Measurements from ENCODE around the gene LRFN4. TPM values are rescaled to one million over a fixed set of nuclear protein-coding genes. Genes with fewer than 3 reads are reported as not detected.

The LRFN4 gene
- total RNA-seq, 2 donors from 2014 or later, result 15.0 to 16.9 TPM

DNA sequence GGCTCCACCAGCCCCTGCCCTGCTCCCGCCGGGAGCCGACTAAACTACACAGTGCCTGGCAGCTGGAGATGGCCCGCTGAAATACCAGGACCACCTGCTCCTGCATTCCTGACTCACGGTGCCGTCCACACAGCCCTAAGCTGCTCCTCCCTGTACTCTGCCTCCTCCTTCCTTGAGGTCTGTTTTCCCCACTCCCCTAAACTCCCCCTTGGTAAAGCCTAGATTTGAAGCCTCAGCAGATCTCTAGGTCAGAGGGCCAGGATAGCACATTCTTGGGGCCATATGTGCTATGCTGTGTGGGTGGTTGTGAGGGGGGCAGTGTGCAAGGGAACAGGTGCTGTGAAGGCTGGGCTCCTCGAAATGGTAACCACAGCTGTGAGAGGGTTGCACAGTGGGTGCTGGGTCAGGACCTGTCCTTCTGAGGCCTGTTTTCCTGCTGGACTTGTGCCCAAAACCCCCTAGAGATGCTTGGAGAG is 9.7 kb downstream of the LRFN4 start:
- intact Hi-C loops (cut with DNase I), result no loop called here
- DNase-seq (ENCODE audit: low spot score), result no peak

DNA sequence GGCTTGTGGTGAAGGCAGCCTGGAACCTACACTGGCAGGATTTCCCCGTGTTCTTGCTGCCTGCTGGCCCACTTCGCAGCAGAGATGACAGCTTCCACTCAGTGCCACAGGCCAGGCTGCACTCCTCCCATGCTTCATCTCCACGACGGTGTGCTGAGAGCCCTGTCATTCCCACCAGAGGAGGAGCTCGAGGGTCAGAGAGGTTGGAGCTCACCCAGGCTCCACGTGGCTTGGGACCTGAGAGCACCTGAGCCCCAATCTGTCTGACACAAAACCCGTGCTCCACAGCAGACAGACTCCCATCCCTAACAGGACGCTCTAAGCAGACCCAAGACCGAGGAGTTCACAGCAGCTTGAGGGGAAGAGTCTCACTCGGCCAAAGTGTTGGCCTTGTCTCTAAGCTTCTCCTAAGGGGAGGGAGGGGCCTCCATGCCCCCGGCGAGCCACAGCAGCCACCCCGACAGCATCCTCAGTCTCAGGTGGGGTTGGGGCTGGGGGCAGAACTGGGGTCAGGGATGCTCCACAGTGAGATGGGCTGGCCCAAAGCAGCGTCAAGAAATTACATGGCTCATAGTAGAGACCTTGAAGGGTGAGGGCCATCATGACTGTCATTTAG is 10.7 kb downstream of the LRFN4 start:
- no peak for DNase-seq (ENCODE audit: low spot score)
- intact Hi-C loops (cut with DNase I), result no loop called here

DNA sequence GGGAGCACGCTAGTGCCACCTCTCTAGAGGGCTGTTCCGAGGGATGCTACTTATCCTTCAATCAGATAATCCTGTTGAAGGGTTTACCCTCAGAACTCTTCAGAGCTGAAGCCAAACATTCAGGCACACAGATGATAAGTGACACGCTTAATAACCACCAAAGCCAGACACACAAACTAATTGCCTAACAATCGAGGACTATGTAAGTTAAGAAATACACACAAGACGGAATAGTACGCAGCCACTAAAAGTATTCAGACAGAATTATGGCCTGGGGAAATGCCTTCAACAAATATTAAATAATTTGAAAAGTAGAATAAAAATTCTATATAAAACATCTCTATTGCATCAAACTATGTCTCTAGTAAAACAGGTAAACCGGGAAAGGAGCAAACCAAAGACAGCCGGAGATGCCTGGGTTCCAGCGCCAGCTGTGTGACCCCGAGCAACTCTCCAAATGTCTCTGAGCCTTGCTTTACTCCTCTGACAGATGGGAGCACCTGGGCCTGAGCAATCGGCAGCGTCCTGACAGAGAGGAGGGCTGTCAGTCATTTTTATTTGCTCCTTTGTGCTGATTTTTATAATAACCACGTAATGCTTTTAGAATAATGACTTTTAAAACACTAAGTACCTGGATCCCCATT is 11.3 kb downstream of the LRFN4 start:
- intact Hi-C loops (cut with DNase I), result no loop called here
- DNase-seq (ENCODE audit: low spot score), result no peak

DNA sequence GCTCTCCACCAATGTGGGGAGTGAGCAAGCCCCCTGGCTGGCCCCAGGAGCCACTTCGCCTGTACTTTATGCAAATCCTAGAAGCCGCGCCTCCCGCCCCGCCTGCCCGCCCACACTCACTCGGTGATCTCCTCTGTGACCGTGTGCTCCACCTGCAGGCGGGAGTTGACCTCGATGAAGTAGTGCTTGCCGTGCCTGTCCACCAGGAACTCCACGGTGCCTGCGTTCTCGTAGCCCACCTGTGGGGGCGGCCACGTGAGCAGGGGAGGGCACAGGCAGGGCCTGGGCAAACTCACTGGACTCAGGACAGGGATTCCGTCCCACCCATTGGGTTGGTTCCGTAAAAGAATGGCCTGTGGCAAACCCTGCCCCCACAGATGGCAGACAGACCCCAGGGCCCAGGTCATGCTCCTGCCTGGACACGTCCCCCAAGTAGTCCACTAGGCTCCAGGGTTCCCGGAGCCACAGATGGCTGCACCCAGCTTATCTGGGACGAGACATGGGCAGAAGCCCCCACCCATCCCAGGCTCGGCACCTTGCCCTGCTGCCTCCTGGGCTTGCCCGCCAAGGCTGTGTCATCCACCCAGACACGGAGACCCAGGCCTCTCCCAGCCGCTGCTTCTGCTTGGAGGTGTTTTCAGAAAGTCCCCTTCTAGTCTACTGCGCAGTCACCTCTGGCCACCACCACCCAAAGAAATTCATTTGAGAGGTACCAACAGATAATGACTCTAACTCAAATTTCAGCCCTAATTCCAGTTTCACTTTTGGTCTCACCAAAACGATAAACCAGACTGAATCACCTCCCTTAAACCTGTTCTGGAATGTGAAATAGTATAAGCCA is 12.1 kb downstream of the LRFN4 start:
- no peak for DNase-seq (ENCODE audit: low spot score)
- intact Hi-C loops (cut with DNase I), result no loop called here

DNA sequence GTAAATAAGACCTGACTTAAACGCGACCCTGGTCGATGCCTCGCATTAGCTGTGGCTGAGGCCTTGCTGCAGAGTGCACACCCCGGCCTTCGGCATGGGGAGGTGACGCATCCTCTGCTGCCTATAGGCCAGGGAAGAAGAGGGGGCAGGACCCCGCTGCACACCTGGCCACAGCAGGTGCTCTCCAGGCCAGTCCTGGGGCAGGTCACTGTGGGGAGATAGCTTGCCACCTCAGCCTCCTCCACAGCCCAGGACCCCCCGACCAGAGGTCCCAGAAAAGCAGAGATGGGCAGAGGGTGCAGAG is 12.7 kb downstream of the LRFN4 start:
- DNase-seq (ENCODE audit: low spot score), result no peak
- intact Hi-C loops (cut with DNase I), result no loop called here

DNA sequence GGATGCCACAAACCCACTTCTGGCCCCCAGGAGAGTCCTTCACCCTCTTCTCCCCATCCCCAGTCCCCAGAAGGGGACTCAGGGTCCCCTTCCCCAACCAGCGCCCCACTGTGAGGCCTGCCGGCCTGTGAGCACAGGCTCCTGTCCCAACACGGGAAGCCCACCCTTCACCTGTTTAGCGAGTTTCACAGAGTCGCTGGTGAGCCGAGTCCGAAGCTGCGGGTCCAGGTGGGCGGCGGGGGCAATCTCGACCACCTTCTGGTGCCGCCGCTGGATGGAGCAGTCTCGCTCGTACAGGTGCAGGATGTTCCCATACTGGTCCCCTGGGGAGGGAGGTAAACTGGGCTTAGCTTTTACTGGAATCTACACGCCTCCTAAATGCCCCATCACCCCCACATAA is 13.3 kb downstream of the LRFN4 start:
- intact Hi-C loops (cut with DNase I), result no loop called here
- no peak for DNase-seq (ENCODE audit: low spot score)

DNA sequence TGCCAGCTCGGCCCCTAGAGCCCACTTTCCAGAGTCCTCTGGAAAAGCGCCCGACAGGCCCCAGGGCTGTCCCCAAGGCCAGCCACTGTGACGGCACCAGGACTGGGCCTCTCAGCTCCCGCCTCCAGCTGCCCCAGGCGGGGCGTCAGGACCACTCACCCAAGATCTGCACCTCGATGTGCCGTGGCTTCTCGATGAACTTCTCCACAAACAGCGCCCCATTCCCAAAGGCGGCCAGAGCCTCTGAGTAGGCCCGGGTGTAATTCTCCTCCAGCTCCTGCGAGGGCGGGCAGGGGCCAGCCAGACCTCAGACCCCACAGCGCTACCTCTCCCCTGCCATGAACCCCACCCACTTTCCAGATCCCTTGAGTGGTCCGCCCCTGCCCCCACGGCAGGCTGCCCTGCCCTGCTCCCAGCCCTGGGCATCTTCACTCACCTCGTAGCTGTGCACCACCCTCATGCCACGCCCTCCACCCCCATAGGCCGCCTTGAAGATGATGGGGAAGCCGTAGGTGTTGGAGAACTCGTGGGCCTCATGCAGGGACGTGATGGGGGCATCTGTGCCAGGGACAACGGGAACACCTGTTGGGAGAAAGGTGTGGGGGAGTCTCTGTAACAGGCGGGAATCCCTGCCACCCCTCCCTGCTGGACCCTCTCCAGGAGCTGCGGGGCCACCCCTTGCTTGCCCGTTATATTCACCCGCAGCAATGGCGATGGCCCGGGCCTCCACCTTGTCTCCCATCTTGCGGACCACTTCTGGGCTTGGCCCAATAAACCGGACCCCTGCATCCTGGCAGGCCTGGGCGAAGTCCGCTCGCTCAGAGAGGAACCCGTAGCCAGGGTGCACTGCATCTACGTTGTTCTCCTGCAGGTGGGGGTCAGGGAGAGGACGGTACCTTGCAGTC is 14.0 kb downstream of the LRFN4 start:
- intact Hi-C loops (cut with DNase I), result no loop called here
- no peak for DNase-seq (ENCODE audit: low spot score)

DNA sequence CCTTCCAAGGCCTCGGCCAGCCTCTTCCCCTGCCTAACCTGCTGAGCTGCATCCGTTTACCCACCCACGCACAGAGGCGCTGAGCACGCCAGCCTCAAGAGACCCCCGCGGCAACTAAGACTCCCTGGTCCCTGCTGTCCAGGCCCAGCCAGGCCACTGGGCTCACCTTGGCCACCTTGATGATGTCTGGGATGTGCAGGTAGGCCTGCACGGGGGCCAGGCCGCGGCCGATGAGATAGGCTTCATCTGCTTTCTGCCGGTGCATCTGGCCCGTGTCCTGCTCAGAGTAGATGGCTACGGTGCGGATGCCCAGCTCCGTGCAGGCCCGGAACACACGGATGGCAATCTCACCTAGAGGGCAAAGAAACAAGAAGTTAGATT is 14.6 kb downstream of the LRFN4 start:
- no peak for DNase-seq (ENCODE audit: low spot score)
- intact Hi-C loops (cut with DNase I), result no loop called here

DNA sequence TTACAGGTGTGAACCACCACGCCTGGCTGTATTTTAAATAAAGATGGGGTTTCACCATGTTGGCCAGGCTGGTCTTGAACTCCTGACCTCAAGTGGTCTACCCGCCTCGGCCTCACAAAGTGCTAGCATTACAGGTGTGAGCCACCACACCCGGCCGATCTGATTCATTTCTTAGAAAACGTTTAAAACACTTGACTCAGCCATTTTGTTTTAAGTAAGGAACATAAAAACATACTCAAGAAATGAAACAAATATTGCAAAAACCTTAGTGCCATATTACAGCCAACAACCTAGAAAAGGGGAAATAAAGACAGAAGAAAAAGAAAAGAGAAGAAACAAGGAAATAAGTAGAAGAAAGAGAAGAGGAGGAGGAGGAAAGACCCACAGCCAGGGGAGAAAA is 17.4 kb downstream of the LRFN4 start:
- intact Hi-C loops (cut with DNase I), result no loop called here
- DNase-seq (ENCODE audit: low spot score), result no peak

DNA sequence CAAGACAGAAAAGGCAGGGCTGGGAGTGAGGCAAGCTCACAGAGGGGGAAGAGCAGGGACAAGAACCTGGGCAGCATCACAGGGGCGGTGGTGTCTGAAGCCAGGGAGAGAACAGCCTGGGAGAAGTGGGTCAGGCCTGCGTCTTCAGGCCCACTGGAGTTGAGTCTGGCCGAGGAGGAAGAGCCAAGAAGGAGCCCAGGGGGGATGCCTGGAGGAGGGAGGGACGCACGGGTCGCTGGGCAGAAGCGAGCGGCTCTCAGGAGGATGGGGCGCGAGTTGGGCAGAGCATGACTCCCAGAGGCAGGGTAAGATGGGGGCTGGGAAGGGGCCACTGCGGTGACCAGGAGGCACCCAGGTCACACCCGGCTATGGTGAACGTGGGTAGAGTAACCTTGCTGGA is 18.5 kb downstream of the LRFN4 start:
- intact Hi-C loops (cut with DNase I), result no loop called here
- peak; percentile 74 for DNase-seq (ENCODE audit: low spot score)

DNA sequence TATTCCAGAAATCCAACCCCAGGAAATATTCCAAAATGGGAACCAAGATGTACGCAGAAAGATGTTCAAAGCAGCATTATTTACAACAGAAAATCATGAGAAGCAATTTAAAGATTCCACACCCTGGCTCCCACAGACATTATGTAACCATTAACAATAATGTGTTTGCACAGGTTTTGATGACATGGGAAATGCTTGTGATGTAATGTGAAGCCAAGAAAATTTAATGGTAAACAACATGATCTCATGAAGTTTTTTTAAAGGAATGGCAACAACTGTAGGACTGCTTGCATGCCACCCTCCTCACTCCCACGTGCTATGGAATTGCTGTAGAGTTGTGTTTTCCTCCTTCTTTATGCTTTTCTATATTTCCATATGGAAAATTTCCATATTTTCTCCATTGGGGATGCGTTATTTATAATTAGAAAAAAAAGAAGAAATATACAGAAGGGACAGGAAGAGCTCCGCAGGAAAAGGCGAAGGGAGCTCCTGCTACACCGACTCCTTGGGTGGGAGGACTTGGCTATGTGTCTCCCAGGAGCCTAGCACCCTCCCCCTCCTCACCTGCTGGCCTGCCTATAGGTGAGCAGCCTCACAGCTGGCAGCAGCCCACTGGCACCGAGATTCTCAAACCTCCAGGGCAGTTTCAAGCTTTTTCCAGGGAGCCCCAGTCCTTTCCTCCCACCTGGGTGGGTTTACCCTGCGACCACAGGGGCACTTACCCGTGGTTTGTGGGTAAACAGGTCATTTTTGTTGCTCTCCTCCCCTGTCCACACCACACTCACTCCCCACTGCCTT is 20.9 kb downstream of the LRFN4 start:
- DNase-seq (ENCODE audit: low spot score), result peak; percentile 65
- intact Hi-C loops (cut with DNase I), result no loop called here

DNA sequence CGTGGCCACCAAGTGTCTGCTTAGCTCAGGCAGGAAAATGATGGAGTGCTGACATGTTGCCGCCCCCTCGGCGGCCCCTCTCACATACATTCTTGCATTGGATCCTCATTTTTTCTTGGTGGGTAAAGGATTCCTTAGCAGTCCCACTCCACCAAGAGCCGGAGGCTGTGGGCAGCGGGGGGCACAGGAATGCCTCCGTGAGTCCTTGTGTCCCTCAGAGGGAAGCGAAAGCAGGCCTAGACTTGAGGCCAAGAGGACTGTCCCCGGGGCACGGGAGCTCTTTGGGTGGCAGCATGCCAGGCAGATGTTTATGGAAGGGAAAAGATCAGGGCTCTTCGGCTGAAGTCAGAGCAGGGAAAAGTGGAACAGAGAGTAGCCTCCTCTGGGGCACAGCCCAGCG is 21.6 kb downstream of the LRFN4 start:
- DNase-seq (ENCODE audit: low spot score), result peak; percentile 78

DNA sequence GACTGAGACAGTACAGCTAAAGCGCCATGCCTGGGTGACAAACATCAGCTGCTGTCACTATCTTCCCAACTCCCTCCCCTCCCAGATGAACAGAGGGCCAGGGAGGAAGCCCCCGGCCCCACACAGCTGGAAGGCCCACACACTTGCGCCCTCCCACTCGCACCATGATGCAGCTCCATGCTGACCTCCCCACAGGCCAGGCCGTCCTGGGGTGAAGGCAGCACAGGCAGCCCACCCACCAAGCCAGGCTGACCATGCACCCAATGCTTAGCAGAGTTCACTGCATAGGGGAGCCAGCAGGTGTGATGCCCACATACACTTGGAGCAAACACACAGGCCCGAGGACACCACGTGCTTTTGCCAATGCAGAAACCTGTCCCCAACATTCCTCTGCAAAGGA is 22.1 kb downstream of the LRFN4 start:
- intact Hi-C loops (cut with DNase I), result no loop called here
- DNase-seq (ENCODE audit: low spot score), result no peak

More for the DNA sequence above, 21.6 kb downstream of the LRFN4 start:
- intact Hi-C loops (cut with DNase I), result no loop called here

DNA sequence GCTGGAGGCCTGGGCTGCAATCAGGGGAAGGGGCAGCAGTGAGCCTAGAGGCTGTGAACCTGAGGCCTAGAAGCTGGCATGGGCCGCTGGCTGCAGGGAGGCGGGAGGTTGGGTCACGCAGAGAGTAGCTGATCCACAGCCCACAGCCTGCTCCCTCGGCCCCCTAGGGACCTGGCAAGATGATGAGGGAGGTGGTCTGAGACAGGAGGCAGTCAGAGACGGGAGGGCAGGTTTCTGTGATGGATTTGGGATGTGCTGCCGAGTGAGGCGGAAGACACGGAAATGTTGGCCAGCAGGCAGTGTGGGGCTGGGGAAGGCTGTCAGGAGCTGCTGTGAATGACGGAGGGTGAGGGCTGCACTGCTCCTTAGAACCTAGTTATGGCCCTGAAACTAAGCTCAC is 22.7 kb downstream of the LRFN4 start:
- intact Hi-C loops (cut with DNase I), result no loop called here
- no peak for DNase-seq (ENCODE audit: low spot score)

DNA sequence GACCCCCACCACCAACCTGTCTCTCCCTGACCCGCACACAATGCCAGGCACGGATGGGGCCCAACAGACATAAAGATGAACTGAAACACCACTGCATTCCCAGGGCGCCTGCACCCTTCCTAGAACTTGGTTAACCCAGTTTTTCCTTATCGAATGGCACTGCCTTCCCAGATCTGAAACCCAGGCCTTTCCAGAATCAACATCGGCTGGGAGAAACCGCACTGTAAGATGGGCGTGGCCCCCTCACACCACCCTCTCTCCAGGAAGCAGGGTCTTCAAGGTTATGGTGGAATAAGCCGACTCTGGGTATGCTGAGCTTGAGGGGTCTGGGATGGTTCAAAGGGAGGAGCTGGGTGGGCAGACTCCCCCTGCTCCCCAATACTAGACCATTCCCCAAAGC is 23.1 kb downstream of the LRFN4 start:
- intact Hi-C loops (cut with DNase I), result no loop called here
- DNase-seq (ENCODE audit: low spot score), result no peak

DNA sequence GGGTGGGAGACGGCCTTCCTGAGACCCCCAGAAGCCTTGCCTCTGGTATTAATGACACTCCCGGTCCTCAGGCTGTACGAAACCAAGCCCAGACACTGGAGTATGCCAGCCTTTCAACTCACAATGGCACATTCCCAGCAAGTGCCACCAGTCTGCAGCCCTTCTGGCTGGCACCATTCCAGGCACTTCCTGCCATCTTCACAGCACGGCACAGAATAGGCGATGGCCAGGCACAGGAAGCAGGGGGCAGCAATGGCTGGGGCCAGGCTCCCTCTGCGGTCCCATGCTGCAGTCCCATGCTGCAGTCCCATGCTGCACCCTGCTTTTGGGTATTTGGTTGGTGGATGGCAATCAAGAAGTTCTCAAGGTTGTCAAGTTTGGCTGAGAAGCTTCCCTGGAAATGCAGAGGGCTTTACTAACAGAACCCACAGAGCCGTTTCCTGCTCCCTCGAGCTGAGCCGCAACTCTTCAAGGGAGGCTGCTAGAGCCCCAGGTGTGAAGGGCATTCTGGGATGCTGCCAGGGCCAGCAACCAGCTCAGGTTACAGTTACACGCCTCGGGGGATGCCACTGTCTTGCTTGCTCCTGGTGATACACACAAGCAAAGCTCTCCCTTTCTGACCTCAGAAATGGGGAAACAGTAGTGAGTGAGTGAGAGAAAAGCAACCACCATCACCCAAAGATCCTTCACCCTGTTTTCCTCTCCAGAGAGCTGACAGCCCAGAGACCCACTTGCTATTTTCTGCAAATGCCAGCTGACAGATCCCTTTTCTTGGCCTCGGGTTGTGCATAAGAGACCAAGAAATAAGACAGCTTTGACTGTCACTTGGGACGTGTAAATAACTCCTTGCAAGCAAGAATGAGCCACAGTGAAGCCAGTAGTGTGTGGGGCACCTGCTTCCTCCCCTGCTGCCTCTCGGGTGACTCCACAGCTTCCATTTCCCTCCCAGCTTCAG is 23.9 kb downstream of the LRFN4 start:
- DNase-seq (ENCODE audit: low spot score), result no peak

DNA sequence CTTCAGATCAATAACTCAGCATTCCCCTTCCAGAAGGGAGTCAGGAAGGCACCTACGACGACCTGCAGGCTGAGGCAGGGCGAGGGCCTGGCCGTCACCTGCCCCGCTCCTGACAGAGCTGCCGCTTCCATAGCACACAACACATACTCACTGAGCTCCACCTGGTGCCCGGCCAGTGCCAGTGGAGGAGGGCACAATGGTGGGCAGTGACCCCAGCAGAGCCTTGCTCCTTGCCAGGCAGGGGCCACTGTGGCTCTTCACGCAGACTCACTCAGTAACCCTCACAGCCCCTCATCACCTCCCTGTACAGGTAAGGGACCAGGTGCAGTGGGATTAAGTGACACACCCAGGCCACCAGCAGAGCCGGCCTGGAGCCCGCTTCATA is 24.6 kb downstream of the LRFN4 start:
- intact Hi-C loops (cut with DNase I), result no loop called here
- DNase-seq (ENCODE audit: low spot score), result no peak

More for the DNA sequence above, 23.9 kb downstream of the LRFN4 start:
- intact Hi-C loops (cut with DNase I), result no loop called here

DNA sequence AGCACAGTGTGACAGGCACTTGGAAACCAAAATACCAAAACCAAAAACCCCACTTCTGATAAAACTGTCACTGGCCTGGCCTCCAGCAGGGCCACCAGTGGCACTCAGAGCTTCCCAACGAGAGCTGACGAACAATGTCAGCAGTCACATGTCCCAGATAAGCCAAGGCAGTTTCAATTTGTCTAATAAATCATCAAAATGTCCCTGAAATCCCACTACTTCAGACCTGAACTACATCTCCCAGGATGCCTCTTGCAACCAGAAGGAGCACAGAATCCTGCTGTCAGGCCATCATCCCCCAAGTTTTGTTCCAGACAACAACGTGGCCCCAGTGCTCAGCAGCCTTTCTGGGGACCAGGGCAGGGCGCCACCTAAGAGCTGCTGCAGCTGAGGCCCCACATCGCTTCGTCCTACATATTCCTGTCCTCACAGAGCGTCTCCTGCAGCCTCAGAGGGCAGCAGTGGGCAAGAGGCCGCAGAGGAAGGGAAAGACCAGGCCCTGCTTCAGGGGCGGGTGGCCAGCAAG is 25.1 kb downstream of the LRFN4 start:
- no peak for DNase-seq (ENCODE audit: low spot score)
- intact Hi-C loops (cut with DNase I), result no loop called here

All from posterior vena cava (tissue), 2 donors.